GM19328 (cell line): ENCODE results near the gene SYTL2.
"Not testable (repeated sequence)": the region's sequence is repeated elsewhere in the genome, so short reads cannot be mapped to it uniquely, and the experiment has no call there.

Source experiments
- ATAC-seq: cut with Tn5 transposase; IDR thresholded peaks from one replicate; pipeline ENCODE4 v1.9.1; 2021; ENCODE audit warnings: mild to moderate bottlenecking, moderate library complexity; ENCODE audit not compliant: unreplicated experiment

The SYTL2 gene, protein sequence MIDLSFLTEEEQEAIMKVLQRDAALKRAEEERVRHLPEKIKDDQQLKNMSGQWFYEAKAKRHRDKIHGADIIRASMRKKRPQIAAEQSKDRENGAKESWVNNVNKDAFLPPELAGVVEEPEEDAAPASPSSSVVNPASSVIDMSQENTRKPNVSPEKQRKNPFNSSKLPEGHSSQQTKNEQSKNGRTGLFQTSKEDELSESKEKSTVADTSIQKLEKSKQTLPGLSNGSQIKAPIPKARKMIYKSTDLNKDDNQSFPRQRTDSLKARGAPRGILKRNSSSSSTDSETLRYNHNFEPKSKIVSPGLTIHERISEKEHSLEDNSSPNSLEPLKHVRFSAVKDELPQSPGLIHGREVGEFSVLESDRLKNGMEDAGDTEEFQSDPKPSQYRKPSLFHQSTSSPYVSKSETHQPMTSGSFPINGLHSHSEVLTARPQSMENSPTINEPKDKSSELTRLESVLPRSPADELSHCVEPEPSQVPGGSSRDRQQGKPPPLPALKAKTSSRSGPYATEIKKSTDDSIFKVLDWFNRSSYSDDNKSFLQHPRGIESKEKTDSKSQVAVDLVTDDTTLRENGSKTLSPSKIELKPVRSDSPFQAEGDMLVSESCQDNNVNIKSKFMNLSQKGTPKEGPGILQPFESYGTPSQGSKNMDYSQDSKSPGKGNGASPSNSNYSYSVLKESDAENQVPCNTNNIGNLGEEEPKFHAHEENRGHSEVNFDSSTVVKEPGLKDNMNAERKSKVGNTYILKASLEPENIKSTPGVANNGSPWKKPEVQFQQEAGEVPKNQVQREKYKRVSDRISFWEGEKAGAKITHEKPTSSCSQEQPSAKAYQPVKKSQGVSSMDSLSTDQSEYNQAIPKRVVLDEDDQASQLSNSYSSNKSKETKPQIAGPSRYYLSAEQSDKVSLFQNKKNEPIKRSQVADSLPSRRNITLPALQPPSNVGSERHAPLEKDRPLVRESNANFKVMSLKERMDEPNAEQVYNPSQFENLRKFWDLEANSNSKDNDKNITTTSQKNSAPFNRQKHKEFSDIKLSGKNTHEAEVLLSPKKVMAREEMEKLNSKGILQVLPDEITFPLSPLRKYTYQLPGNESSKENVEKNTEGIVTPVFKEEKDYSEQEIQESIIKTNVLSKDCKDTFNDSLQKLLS (N-terminal part only)

DNA sequence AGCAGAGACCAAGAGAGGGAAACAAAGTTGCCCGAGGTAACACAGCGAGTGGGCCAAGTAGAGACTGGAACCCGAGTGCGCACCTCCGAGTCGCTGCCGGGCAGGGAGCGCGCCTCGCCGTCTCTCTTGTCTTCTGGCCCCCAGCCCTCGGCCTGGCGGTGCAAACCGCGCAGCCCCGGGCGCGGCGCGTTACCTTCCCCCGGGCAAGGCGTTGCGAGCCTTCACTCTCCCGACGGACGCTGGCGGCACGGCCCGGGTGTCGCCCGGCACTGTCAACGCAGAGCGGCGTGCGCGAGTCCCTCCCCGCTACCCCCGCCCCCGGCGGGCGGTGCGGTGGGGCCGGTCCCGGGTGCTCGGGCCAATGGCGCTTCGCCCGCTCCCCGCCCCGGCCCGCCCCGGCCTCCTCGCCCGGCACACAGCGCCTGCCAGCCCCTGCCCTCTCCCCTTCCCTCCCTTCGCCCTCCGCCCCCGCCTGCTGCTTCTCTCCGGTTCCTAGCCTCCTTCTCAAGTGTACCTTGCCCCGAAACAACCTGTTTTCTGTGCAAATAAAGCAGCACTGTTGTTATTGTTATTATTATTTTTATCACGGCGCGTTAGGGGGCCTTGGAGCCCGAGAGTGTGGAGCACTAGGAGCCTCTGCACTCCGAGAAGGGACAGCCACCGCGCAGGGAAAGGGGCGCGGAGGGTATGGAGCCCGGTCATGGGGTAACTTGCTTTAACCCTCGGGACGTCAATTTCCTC is at the start of gene SYTL2:
TSS of gene SYTL2 (minus strand) at position 271 of the 741 bp plus-strand sequence. CDS start 53,416 bp downstream, outside the sequence.
- peak; percentile 72 for ATAC-seq

DNA sequence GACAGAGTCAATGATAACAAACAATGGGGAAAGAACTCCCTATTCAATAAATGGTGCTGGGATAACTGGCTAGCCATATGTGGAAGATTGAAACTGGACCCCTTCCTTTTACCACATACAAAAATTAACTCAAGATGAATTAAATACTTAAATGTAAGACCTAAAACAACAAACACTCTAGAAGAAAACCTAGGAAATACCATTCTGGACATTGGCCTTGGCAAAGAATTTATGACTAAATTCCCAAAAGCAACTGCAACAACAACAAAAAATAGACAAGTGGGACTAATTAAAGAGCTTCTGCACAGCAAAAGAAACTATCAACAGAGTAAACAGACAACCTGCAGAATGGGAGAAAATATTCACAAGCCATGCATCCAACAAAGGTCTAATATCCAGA is 48.6 kb upstream of the SYTL2 start:
- ATAC-seq, result not testable (repeated sequence)

DNA sequence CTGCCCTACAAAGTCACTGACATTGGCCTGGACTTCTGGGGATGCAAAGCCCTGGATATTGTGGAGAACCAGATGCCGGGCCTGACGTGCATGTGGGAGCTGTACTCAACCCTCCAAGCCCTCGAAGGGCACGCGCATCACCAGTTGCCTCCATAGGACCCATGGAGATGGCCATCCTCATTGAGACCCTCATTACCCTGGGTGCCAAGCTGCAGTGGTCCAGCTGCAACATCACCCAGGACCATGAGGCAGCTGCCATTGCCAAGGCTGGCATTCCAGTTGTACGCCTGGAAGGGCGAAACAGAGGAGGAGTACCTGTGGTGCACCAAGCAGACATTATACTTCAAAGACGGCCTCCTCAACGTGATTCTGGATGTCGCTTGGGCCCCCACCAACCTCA is 46.2 kb upstream of the SYTL2 start:
- ATAC-seq, result no peak

DNA sequence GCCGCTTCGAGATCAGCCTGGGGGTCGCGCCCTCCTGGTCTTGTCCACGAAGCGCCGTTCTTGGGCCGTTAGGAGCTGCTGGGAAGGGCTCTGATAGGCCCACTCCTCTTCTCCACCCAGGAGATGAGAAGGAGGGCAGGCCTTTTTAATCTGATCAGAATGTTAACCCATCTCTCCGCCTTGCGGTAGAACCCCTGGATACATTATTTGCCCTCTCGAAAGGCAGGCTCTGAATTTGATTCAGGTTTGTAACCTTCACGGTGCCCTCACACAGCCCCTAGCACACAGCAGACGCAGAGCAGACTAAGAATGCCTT is 44.4 kb upstream of the SYTL2 start, which contains the start of gene CCDC83:
TSS of gene CCDC83 (plus strand) at position 43 of the 316 bp plus-strand sequence. CDS start 9,741 bp downstream, outside the sequence.
- no peak for ATAC-seq

DNA sequence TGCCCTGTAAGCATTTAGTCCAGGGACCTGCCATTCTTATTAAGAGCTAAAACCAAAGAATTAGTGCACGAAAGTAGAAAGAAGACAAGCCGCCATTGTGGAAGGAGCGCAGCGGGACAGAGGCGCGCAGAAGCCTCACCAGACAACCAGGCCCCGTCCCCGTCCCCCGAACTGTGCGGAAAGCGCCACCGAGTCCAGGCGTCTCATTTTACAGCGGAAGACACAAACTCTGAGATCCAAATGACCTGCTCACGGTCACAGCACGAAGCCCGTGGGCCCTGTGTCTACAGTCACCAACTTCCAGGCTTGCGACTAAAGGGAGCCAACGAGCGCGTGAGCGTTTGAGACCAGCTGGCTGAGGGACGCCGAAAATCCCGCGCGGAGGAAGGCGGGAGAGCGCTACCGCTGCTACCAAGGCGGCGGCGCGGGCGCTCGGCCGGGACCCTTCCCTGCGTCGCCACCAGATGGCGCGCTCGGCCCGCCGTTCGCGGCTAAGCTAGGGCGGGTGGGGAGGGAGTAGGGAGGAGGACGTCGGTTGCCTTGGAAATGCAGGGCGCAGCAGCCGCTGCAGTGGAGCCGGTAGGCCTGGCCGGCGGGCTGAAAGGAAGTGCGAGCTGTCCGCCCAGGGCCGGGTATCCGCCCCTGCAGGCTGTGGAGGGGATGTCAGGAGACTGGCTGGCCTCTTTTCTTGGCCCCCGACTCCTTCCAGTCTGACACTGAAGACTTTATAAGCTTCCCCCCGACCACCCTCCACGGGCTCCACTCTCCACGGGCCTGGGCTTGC is 43.8 kb upstream of the SYTL2 start:
- ATAC-seq, result peak; percentile 99

DNA sequence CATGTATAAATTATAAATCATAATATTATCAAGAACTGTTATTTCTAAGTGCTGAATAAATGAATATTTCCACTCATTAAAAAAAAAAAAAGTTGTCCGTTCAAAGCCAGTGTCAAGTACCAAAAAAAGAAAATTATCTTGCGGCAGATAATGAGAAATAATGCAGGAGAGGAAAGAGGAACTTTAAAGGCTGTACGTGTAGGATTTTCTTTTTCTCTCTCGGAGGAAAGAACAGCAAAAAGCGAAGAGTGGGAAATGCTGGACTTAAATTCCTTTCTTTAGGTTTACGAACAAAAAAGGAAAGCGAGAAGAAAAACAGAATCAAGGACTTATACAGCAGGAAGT is 43.2 kb upstream of the SYTL2 start:
- ATAC-seq, result no peak

DNA sequence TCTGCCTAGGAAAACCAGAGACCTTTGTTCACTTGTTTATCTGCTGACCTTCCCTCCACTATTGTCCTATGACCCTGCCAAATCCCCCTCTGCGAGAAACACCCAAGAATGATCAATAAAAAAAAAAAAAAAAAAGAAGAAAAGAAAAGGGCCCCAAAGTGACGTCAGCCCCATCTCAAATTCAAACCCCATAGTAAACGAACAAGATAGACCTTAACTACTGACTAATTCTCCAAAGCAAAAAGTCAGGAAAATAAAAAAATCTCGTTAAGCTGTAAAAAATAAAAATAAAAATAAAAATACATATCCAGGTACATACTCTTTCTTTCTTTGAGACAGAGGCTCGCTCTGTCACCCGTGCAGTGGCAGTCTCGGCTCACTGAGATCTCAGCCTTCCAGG is 42.6 kb upstream of the SYTL2 start:
- not testable (repeated sequence) for ATAC-seq

DNA sequence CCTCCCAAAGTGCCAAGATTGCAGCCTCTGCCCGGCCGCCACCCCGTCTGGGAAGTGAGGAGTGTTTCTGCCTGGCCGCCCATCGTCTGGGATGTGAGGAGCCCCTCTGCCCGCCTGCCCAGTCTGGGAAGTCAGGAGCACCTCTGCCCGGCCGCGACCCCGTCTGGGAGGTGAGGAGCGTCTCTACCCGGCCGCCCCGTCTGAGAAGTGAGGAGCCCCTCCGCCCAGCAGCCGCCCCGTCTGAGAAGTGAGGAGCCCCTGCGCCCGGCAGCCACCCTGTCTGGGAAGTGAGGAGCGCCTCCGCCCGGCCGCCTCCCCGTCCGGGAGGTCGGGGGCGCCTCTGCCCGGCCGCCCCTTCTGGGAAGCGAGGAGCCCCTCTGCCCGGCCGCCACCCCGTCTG is 41.8 kb upstream of the SYTL2 start:
- not testable (repeated sequence) for ATAC-seq

DNA sequence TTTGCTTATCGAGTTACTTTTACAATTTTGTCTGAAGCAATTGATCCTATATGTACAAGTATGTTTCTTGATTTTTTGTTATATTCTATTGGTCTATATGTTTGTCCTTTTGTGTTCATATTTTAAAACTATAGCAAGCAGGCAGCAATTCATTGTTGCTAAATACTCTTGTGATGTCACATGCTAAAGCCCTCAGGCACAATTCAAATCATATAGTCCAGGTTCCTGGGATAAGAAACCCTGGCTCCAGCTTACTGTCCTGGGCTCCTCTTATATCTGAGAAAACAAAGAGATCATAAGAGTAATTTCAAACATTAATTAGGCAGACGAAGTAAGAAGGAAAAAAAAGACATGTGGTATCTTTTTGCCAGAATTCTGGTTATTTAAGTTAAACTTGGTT is 37.6 kb upstream of the SYTL2 start:
- ATAC-seq, result no peak

DNA sequence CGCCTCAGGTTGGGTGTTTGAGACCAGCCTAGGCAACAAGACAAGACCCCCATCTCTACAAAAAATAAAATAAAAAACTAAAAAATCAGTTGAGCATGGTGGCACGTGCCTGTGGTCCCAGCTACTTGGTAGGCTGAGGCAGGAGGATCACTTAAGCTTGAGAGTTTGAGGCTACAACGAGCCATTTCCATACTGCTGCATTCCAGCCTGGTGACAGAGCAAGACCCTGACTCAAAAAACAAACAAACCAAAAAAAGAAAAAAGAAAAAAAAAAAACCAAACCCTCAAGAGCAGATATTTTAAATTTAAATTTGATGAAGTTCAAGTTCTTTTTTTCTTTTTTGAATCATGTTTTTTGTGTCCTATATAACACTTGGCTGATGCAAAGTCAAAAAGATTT is 37.1 kb upstream of the SYTL2 start:
- ATAC-seq, result no peak

DNA sequence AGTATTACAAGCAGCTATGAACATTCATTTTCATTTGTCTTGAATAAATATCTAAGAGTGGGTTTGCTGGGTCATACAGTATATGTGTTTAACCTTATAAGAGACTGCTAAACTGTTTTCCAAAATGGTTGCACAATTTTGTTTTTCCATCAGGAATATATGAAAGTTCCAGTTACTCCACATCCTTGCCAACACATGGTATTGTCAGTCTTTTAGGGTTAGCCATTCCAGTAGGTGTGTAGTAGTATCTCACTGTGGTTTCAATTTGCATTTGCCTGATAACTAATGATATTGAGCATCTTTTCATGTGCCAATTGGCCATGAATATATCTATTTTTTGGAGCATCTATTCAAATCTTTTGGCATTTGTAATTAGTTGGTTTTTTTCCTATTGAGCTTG is 36.5 kb upstream of the SYTL2 start:
- no peak for ATAC-seq

DNA sequence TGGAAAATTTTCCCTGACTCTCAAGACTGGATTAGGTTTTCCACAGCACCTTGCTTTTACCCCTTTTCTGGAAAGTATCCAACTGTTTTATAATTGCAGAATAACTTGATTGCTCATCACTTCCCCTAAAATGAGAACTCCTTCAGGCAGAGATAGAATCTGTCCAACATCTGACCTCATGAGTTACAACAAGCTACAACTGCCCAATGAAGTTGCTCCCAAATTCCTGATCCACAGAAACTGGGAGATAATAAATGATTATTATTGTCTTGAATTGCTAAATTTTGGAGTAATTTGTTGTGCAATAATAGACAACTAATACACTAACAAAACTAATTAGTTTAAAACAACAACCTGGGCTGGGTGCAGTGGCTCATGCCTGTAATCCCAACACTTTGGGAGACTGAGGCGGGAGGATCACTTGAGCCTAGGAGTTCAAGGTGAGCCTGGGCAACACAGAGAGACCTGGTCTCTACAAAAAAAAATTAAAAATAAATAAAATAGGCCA is 34.2 kb upstream of the SYTL2 start:
- ATAC-seq, result no peak

DNA sequence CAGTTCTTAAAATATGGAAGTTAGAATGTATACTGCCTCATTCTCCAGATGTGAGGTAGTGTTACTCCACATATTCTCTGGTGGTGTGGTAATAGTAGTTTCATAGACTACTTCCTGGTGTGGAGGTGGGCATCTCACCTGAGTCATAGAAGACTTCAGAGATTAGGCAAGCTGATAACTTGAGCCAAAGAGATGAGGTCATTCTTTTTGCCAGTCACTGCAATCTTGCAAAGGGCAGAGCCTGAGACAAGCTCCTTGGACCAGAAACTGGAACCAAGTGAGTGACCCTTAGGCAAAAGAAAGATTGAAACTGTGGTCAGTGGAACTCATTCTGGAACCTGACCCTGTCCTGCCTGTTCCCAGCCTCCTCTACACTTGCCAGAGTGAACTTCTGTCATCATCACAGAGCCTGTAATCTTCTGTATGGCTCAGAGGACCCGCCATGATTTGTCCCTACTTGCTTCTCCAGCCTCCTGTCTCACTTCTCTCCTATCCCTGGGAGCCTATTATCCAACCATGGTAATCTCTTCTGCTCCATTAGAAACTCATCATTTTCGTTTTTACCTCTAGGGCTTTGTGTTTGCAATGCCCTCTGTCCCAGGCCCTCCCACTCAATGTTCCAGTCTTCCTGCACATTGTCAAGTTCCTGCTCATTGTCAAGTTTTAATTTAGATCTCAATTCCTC is 33.6 kb upstream of the SYTL2 start:
- no peak for ATAC-seq

DNA sequence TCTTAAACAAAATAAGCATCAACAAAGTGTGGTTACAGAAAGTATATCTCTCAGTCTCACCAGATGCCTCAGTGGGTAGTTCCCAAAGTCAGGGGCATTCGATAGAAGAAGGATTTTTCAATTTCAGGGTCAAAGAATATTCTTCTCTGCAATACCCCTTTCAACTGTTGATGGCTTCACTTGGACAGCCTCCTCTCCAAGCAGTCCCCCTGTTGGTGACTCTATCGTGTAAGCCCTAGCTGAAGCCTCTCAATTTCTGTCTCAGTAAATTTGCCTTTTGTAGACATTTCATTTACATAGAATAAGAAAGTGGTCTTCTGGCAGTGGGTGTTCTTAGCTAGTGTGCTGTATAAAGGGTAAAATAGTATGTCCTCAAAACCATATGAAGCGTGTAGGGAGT is 33.0 kb upstream of the SYTL2 start:
- ATAC-seq, result no peak

DNA sequence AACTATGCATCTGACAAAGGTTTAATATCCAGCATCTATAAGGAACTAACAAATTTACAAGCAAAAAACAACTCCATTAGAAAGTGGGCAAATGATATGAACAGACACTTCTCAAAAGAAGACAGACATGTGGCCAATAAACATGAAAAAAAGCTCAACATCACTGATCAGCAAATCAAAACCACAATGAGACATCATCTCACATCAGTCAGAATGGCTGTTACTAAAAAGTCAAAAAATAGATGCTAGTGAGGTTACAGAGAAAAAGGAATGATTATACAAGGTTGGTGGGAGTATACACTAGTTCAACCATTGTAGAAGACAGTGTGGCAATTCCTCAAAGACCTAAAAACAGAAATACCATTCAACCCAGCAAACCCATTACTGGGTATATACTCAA is 30.0 kb upstream of the SYTL2 start:
- not testable (repeated sequence) for ATAC-seq

DNA sequence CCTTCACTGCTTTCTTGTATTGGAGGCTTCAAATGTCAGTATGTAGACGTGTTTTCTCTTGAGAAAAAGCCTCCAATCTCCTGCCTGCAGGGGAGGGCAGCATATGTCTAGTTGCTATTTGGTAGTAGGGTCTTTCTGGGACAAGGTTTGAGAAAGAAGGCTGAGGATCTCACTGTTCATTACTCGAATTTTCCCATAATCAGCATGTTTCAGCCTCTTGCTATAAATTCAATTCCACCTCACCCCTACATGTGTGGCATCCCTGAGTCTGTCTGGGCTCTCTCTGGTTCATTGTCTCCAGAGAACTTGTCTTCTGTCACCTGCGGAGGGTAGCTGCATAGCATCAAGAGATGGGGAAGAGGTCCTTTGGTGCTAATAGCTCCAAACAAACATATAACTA is 24.8 kb upstream of the SYTL2 start:
- no peak for ATAC-seq

DNA sequence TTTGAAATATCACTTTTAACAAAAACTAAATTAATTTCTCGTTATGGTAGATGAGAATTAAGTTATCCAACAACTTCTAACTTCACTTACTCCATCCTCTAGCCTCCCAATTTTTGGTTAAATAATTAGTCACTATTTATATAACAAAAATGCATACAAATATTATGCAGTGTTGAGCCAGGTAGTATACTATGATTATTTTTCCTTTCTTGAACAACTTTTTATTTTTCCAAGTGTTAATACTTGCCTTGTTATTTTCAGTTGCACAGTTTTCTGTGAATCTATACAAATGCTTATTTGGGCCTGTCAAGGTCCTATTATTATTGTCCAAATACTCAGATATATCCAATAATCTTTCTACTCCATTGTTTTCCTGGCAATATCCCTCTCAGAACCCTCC is 24.3 kb upstream of the SYTL2 start:
- ATAC-seq, result no peak

DNA sequence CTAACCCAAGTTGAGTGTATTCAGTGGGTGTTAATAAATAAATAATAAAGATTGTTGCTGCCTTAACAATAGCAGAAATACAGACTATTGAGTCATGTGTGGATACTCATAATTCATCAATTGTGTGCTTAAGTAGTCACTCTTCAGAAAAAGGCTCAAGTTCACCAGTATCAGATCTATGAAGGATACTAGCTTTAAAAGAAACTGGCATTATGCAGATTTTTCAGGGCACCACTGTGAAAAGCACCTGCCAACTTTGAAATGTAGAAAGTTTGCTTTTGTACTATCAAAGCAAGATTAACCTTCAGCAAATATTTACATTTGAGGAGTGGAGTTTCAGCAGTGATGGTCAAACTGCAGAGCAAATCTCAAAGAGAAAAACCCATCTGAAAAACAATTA is 20.1 kb upstream of the SYTL2 start:
- ATAC-seq, result no peak

DNA sequence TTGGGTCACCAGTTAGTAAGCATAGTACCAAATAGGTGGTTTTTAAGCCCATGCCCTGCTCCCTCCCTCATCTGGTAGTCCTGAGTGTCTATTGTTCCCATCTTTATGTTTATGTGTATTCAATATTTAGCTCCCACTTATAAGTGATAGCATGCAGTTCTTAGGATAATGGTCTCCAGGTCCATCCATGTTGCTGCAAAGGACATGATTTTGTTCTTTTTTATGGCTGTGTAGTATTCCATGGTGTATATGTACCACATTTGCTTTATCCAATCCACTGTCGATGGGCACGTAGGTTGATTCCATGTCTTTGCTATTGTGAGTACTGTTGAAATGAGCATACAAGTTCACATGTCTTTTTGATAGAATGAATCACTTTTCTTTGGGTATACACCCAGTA is 18.2 kb upstream of the SYTL2 start:
- ATAC-seq, result no peak
